GM21786 (cell line): ENCODE results near the gene VIPAS39.
"Not testable (repeated sequence)": the region's sequence is repeated elsewhere in the genome, so short reads cannot be mapped to it uniquely, and the experiment has no call there.

Experiments
- ATAC-seq: cut with Tn5 transposase; IDR thresholded peaks from one replicate; pipeline ENCODE4 v1.9.1; 2021; ENCODE audit not compliant: unreplicated experiment

VIPAS39 gene

GRCh38 chr14:77470224-77470870 is 12.9 kb upstream of the VIPAS39 start:
- no peak for ATAC-seq

- no peak for ATAC-seq
Measured at GRCh38 chr14:77469539-77469938, 12.1 kb upstream of the VIPAS39 start.

GRCh38 chr14:77469067-77469505 is 11.7 kb upstream of the VIPAS39 start:
- no peak for ATAC-seq

GRCh38 chr14:77467801-77468200 is 10.4 kb upstream of the VIPAS39 start:
- no peak for ATAC-seq

GRCh38 chr14:77459072-77459723 is 1.8 kb upstream of the VIPAS39 start:
- ATAC-seq, result no peak

- peak; percentile 1 for ATAC-seq
Measured at GRCh38 chr14:77458249-77458950, 999 bp upstream of the VIPAS39 start.

GRCh38 chr14:77457115-77457521 is 283 bp downstream of the VIPAS39 start:
- ATAC-seq, result peak; percentile 7

- ATAC-seq, result no peak
Measured at GRCh38 chr14:77455966-77456640, 1.3 kb downstream of the VIPAS39 start.

GRCh38 chr14:77442196-77442595 is 15.2 kb downstream of the VIPAS39 start:
- no peak for ATAC-seq

GRCh38 chr14:77439861-77440260 is 17.5 kb downstream of the VIPAS39 start:
- ATAC-seq, result no peak

- no peak for ATAC-seq
Measured at GRCh38 chr14:77438596-77438995, 18.8 kb downstream of the VIPAS39 start.

GRCh38 chr14:77436042-77436441 is 21.4 kb downstream of the VIPAS39 start:
- no peak for ATAC-seq

- ATAC-seq, result no peak
Measured at GRCh38 chr14:77426396-77426795, 31.0 kb downstream of the VIPAS39 start.

- ATAC-seq, result no peak
Measured at GRCh38 chr14:77424862-77425261, 32.5 kb downstream of the VIPAS39 start.

- no peak for ATAC-seq
Measured at GRCh38 chr14:77423423-77423822, 34.0 kb downstream of the VIPAS39 start, which contains the start of gene NOXRED1. Gene NOXRED1 (minus strand): TSS chr14:77423523. CDS start chr14:77422889, 634 bp downstream.

- no peak for ATAC-seq
Measured at GRCh38 chr14:77421201-77421600, 36.2 kb downstream of the VIPAS39 start.

GRCh38 chr14:77416836-77417235 is 40.6 kb downstream of the VIPAS39 start:
- ATAC-seq, result no peak

GRCh38 chr14:77416098-77416497 is 41.3 kb downstream of the VIPAS39 start:
- ATAC-seq, result not testable (repeated sequence)

- not testable (repeated sequence) for ATAC-seq
Measured at GRCh38 chr14:77415403-77416030, 41.9 kb downstream of the VIPAS39 start.

GRCh38 chr14:77409131-77409533 is 48.3 kb downstream of the VIPAS39 start:
- no peak for ATAC-seq

- ATAC-seq, result no peak
Measured at GRCh38 chr14:77407158-77407557, 50.2 kb downstream of the VIPAS39 start.
